Measurements from ENCODE around the gene SS18L1. TPM values are rescaled to one million over a fixed set of nuclear protein-coding genes. Genes with fewer than 3 reads are reported as not detected.

SS18L1 gene
- total RNA-seq, 1 donor from 2014 or later, result 8.7 TPM

- FAIRE-seq (no peak), DNase-seq (ENCODE audit: low read depth) (no peak)
- TF ChIP-seq CTCF (IDR thresholded peaks at IDR 0.05; ENCODE audit: insufficient read depth, low read length, severe bottlenecking), result no peak
- H3K36me3 ChIP-seq (ENCODE audit: control insufficient read depth, insufficient read depth, low read length), result peaks cover 34% of the 10 kb centered on the region
- H3K27me3 ChIP-seq (ENCODE audit: control insufficient read depth, insufficient read depth, low read length), result no peaks in the 10 kb centered on the region
- no peak overlapping the region for H3K4me3 ChIP-seq (ENCODE audit: low read depth, low read length)
Observed at GRCh38 chr20:62197801-62198200, 54.2 kb downstream of the SS18L1 start.

GRCh38 chr20:62198496-62198895, 54.9 kb downstream of the SS18L1 start:
- H3K4me3 ChIP-seq (ENCODE audit: low read depth, low read length), result no peak overlapping the region
- TF ChIP-seq CTCF (IDR thresholded peaks at IDR 0.05; ENCODE audit: insufficient read depth, low read length, severe bottlenecking), result no peak
- H3K27me3 ChIP-seq (ENCODE audit: control insufficient read depth, insufficient read depth, low read length), result no peaks in the 10 kb centered on the region
- FAIRE-seq (no peak), DNase-seq (ENCODE audit: low read depth) (no peak)
- H3K36me3 ChIP-seq (ENCODE audit: control insufficient read depth, insufficient read depth, low read length), result peaks cover 34% of the 10 kb centered on the region

- FAIRE-seq (no peak), DNase-seq (ENCODE audit: low read depth) (no peak)
- no peaks in the 10 kb centered on the region for H3K27me3 ChIP-seq (ENCODE audit: control insufficient read depth, insufficient read depth, low read length)
- peaks cover 32% of the 10 kb centered on the region for H3K36me3 ChIP-seq (ENCODE audit: control insufficient read depth, insufficient read depth, low read length)
- H3K4me3 ChIP-seq (ENCODE audit: low read depth, low read length), result no peak overlapping the region
- no peak for TF ChIP-seq CTCF (IDR thresholded peaks at IDR 0.05; ENCODE audit: insufficient read depth, low read length, severe bottlenecking)
Observed at GRCh38 chr20:62198931-62199330, 55.4 kb downstream of the SS18L1 start.

- no peak overlapping the region for H3K4me3 ChIP-seq (ENCODE audit: low read depth, low read length)
- DNase-seq (ENCODE audit: low read depth) (no peak), FAIRE-seq (no peak)
- H3K27me3 ChIP-seq (ENCODE audit: control insufficient read depth, insufficient read depth, low read length), result no peaks in the 10 kb centered on the region
- no peak for TF ChIP-seq CTCF (IDR thresholded peaks at IDR 0.05; ENCODE audit: insufficient read depth, low read length, severe bottlenecking)
- H3K36me3 ChIP-seq (ENCODE audit: control insufficient read depth, insufficient read depth, low read length), result peaks cover 31% of the 10 kb centered on the region
Observed at GRCh38 chr20:62200491-62201172, 57.1 kb downstream of the SS18L1 start.

GRCh38 chr20:62201173-62202082, 57.9 kb downstream of the SS18L1 start:
- H3K36me3 ChIP-seq (ENCODE audit: control insufficient read depth, insufficient read depth, low read length), result peaks cover 29% of the 10 kb centered on the region
- no peak overlapping the region for H3K4me3 ChIP-seq (ENCODE audit: low read depth, low read length)
- no peak for TF ChIP-seq CTCF (IDR thresholded peaks at IDR 0.05; ENCODE audit: insufficient read depth, low read length, severe bottlenecking)
- DNase-seq (ENCODE audit: low read depth), result no peak
- H3K27me3 ChIP-seq (ENCODE audit: control insufficient read depth, insufficient read depth, low read length), result no peaks in the 10 kb centered on the region
- no peak for FAIRE-seq

Data from bronchial epithelial cell (primary cell).